Neural progenitor cell (in vitro differentiated cells): ENCODE data around the gene SPN. TPM values are rescaled to one million over a fixed set of nuclear protein-coding genes. Genes with fewer than 3 reads are reported as not detected.
"Not testable (repeated sequence)": the region's sequence is repeated elsewhere in the genome, so short reads cannot be mapped to it uniquely, and the experiment has no call there.

Source experiments
- DNase-seq: peaks from one replicate; pipeline ENCODE4 v3.0.0-alpha.2; 2016; ENCODE audit warnings: low spot score
- H2AFZ ChIP-seq: fragments of 200-600 bp; sonication (generic); replicated peaks from 2 replicates; pipeline ENCODE4 v1.6.1; 2016; ENCODE audit warnings: antibody characterized with exemption
- H3F3A ChIP-seq: fragments of 200-600 bp; sonication (generic); 2 replicates; pipeline ENCODE4 v1.6.1; 2016; ENCODE audit warnings: antibody characterized with exemption, low read depth
- H3K27ac ChIP-seq: fragments of 200-600 bp; sonication (generic); 2 replicates; pipeline ENCODE4 v1.5.1; 2016; ENCODE audit warnings: mild to moderate bottlenecking
- H3K27me3 ChIP-seq: fragments of 200-600 bp; sonication (generic); 2 replicates; pipeline ENCODE4 v1.6.1; 2016; ENCODE audit warnings: mild to moderate bottlenecking, moderate library complexity
- H3K36me3 ChIP-seq: fragments of 200-600 bp; sonication (generic); 2 replicates; pipeline ENCODE4 v1.5.1; 2016
- H3K4me1 ChIP-seq: fragments of 200-600 bp; sonication (generic); 2 replicates; pipeline ENCODE4 v1.6.1; 2016; ENCODE audit warnings: mixed run types
- H3K4me2 ChIP-seq: fragments of 200-600 bp; sonication (generic); 2 replicates; pipeline ENCODE4 v1.6.1; 2016
- H3K4me3 ChIP-seq: fragments of 200-600 bp; sonication (generic); 2 replicates; pipeline ENCODE4 v1.5.1; 2016
- H3K79me2 ChIP-seq: fragments of 200-600 bp; sonication (generic); 2 replicates; pipeline ENCODE4 v1.6.1; 2016; ENCODE audit warnings: low read depth
- H3K9ac ChIP-seq: fragments of 200-600 bp; sonication (generic); 2 replicates; pipeline ENCODE4 v1.6.1; 2016
- H3K9me3 ChIP-seq: fragments of 200-600 bp; sonication (generic); 2 replicates; pipeline ENCODE4 v1.5.1; 2016; ENCODE audit warnings: low read depth
- H4K20me1 ChIP-seq: fragments of 200-600 bp; sonication (generic); 2 replicates; pipeline ENCODE4 v1.6.1; 2016; ENCODE audit warnings: low read depth
- H3K27ac Mint-ChIP-seq: 3 replicates; pipeline ENCODE4 v1.8.0; 2021; ENCODE audit warnings: mixed read lengths
- H3K27me3 Mint-ChIP-seq: 2 replicates; pipeline ENCODE4 v1.8.0; 2022; ENCODE audit warnings: low read depth, mild to moderate bottlenecking, inconsistent platforms, moderate library complexity, mixed read lengths; ENCODE audit not compliant: insufficient read depth
- H3K36me3 Mint-ChIP-seq: 3 replicates; pipeline ENCODE4 v1.8.0; 2021; ENCODE audit warnings: mixed read lengths
- H3K4me1 Mint-ChIP-seq: 3 replicates; pipeline ENCODE4 v1.8.0; 2021; ENCODE audit warnings: mixed read lengths
- H3K4me3 Mint-ChIP-seq: 3 replicates; pipeline ENCODE4 v1.8.0; 2021; ENCODE audit warnings: mild to moderate bottlenecking, moderate library complexity, mixed read lengths
- H3K9me3 Mint-ChIP-seq: 3 replicates; pipeline ENCODE4 v1.8.0; 2020; ENCODE audit warnings: mixed read lengths
- total RNA-seq: library from RNA; depleted of rRNA; stranded (reverse); fragments of >200 nt; gene quantifications from 2 replicates; pipeline ENCODE4 v1.2.3, GENCODE V29; 2015; ENCODE audit warnings: low replicate concordance
- TF ChIP-seq, protein P1 (sequence below): fragments of 200-600 bp; sonication (generic); IDR thresholded peaks from 2 replicates; pipeline ENCODE4 v1.5.1; 2017; ENCODE audit warnings: antibody characterized with exemption, mild to moderate bottlenecking

The SPN gene
- total RNA-seq, 1 donor from 2014 or later = 0.02 TPM

GRCh38 chr16:29620591-29620990, 42.5 kb upstream of the SPN start:
- H3K27me3 Mint-ChIP-seq, H3K9ac ChIP-seq, H4K20me1 ChIP-seq, H3K27me3 ChIP-seq, H3K4me3 Mint-ChIP-seq, H3K27ac Mint-ChIP-seq, H3K27ac ChIP-seq, H3K9me3 Mint-ChIP-seq, H2AFZ ChIP-seq, H3K4me1 Mint-ChIP-seq, H3K4me2 ChIP-seq, H3K9me3 ChIP-seq, H3K4me1 ChIP-seq, H3K4me3 ChIP-seq, H3F3A ChIP-seq, H3K36me3 ChIP-seq, H3K79me2 ChIP-seq, H3K36me3 Mint-ChIP-seq: not testable (repeated sequence)
- TF ChIP-seq, protein P1, sequence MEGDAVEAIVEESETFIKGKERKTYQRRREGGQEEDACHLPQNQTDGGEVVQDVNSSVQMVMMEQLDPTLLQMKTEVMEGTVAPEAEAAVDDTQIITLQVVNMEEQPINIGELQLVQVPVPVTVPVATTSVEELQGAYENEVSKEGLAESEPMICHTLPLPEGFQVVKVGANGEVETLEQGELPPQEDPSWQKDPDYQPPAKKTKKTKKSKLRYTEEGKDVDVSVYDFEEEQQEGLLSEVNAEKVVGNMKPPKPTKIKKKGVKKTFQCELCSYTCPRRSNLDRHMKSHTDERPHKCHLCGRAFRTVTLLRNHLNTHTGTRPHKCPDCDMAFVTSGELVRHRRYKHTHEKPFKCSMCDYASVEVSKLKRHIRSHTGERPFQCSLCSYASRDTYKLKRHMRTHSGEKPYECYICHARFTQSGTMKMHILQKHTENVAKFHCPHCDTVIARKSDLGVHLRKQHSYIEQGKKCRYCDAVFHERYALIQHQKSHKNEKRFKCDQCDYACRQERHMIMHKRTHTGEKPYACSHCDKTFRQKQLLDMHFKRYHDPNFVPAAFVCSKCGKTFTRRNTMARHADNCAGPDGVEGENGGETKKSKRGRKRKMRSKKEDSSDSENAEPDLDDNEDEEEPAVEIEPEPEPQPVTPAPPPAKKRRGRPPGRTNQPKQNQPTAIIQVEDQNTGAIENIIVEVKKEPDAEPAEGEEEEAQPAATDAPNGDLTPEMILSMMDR = peak; percentile 49
- peak; percentile 46 for DNase-seq

GRCh38 chr16:29622738-29623137, 40.3 kb upstream of the SPN start:
- not testable (repeated sequence) for H3K4me1 ChIP-seq, H3K27ac Mint-ChIP-seq, H2AFZ ChIP-seq, DNase-seq, H3K36me3 Mint-ChIP-seq, H3K27me3 ChIP-seq, H3K9ac ChIP-seq, H3K9me3 ChIP-seq, H3K36me3 ChIP-seq, H3K4me3 ChIP-seq, H3K79me2 ChIP-seq, H3K4me2 ChIP-seq, H3F3A ChIP-seq, H3K27ac ChIP-seq, H3K9me3 Mint-ChIP-seq, H3K4me1 Mint-ChIP-seq, H3K4me3 Mint-ChIP-seq, H3K27me3 Mint-ChIP-seq, H4K20me1 ChIP-seq

- H3K4me3 Mint-ChIP-seq, H3K27me3 ChIP-seq, H3F3A ChIP-seq, H3K9ac ChIP-seq, H3K27me3 Mint-ChIP-seq, H3K4me1 Mint-ChIP-seq, H3K27ac ChIP-seq, DNase-seq, H3K4me1 ChIP-seq, H3K4me2 ChIP-seq, H3K36me3 Mint-ChIP-seq, H3K9me3 ChIP-seq, H4K20me1 ChIP-seq, H3K36me3 ChIP-seq, H3K4me3 ChIP-seq, H2AFZ ChIP-seq, H3K27ac Mint-ChIP-seq, H3K79me2 ChIP-seq, H3K9me3 Mint-ChIP-seq: not testable (repeated sequence)
These were observed 39.8 kb upstream of the SPN start for GRCh38 chr16:29623253-29623652.

DNA sequence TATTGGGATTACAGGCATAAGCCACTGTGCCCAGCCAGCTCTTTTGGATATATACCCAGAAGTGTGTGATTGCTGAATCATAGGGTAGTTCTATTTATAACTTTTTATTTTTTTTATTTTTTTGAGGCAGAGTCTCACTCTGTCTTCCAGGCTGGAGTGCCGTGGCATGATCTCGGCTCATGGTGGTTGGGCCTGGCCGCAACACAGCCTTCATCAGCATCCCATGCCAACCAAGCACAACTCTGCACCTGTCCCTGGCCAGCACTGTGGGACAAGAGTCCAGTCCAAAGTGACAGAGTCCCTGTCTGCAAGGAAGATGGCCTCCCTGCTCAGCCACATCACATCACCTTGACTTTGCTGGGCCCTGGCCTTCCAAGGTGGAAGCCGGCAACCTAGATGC, 37.9 kb upstream of the SPN start:
- H3K9me3 ChIP-seq, H3K27ac ChIP-seq, H3K4me1 ChIP-seq, H3K4me1 Mint-ChIP-seq, H3K4me3 Mint-ChIP-seq, H3K4me3 ChIP-seq, H3F3A ChIP-seq, H3K9me3 Mint-ChIP-seq, H3K4me2 ChIP-seq, H3K27me3 ChIP-seq, H3K27ac Mint-ChIP-seq, DNase-seq, H3K79me2 ChIP-seq, H3K36me3 Mint-ChIP-seq, H2AFZ ChIP-seq, H3K9ac ChIP-seq, H3K27me3 Mint-ChIP-seq, H4K20me1 ChIP-seq, H3K36me3 ChIP-seq: not testable (repeated sequence)

GRCh38 chr16:29626778-29627331, 36.2 kb upstream of the SPN start:
- not testable (repeated sequence) for H3K27ac ChIP-seq, H3K9me3 Mint-ChIP-seq, H3K4me3 Mint-ChIP-seq, H3K36me3 Mint-ChIP-seq, H3K4me2 ChIP-seq, H3F3A ChIP-seq, H3K36me3 ChIP-seq, H3K79me2 ChIP-seq, H3K27me3 Mint-ChIP-seq, H4K20me1 ChIP-seq, H3K27me3 ChIP-seq, H3K9me3 ChIP-seq, H3K4me3 ChIP-seq, H3K4me1 ChIP-seq, H3K4me1 Mint-ChIP-seq, H2AFZ ChIP-seq, H3K9ac ChIP-seq, H3K27ac Mint-ChIP-seq, DNase-seq

DNA sequence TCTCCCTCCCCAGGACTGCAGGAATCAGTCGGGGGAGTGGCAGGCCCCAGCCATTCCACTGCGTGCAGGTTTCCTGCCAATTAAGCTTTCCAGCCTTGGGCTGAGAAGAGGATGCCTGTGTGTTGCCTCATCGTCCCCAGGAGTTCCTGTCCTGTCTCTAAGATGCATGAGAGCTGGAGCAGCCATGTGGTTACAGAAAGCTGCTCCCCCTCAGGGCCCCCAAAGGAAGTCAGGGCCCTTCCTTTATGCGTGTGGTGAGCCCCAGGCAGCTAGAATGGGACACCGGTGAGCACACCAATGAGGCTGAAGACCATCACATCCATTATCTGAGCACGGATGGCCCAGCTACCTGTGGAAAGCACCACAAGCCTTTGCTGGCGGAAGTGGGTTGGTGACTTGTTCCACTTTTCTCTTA, 35.4 kb upstream of the SPN start:
- H3K27me3 Mint-ChIP-seq = not testable (repeated sequence)

DNA sequence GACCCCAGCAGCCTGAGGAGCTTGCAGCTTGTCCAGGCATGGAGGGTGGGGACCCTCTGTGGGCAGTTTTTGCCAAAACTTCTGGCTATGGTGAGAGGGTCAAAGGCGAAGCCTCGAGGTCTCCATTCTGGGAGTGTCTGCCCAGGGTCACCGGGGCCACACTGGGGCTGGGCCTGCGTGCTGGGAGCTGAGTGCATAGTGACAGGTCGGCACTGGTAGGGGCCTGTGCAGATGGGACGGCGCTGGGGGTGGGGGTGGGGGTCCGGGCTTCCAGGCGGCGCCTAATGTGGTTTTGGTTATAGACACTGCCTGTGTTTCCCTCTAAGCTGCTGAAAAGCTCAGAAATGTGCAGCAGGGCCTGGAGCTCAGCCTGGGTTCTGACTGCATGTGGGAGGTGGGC, 34.3 kb upstream of the SPN start:
- not testable (repeated sequence) for H3F3A ChIP-seq, H3K9ac ChIP-seq, H3K27ac ChIP-seq, H3K4me1 ChIP-seq, H3K9me3 ChIP-seq, H3K27me3 Mint-ChIP-seq, H3K4me3 Mint-ChIP-seq, H3K36me3 ChIP-seq, H3K4me3 ChIP-seq, DNase-seq, H3K4me1 Mint-ChIP-seq, H4K20me1 ChIP-seq, H3K79me2 ChIP-seq, H3K4me2 ChIP-seq, H3K27me3 ChIP-seq, H3K9me3 Mint-ChIP-seq, H3K36me3 Mint-ChIP-seq, H2AFZ ChIP-seq, H3K27ac Mint-ChIP-seq

More for the DNA sequence above, 35.4 kb upstream of the SPN start:
- H3K27ac Mint-ChIP-seq, H3K4me3 Mint-ChIP-seq, H3K27me3 ChIP-seq, H3K27ac ChIP-seq, H3K4me1 Mint-ChIP-seq, H3K4me1 ChIP-seq, H3K9ac ChIP-seq, H3K9me3 Mint-ChIP-seq, H3F3A ChIP-seq, H3K4me2 ChIP-seq, H2AFZ ChIP-seq, H3K9me3 ChIP-seq, H3K36me3 ChIP-seq, H3K4me3 ChIP-seq, H3K36me3 Mint-ChIP-seq, H4K20me1 ChIP-seq, H3K79me2 ChIP-seq, DNase-seq: not testable (repeated sequence)

DNA sequence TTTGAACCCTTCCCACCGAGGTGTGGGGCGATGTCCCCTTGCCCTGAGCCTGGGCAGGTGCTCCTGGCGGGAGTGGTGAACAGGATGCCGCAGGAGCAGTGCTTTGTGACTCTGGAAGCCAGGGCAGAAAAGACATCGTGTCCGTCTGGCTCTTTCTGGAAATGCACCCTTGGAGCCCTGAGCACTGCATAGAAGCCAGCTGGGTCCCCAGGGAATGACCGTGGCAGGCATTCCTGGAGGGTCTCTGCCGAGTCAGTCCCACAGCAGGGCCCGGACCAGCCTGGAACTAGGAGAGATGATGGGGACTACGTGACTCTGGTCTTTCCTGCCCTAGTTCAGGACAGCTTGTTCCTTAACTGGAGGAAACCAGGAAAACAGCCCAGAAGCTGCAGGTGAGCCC, 33.7 kb upstream of the SPN start:
- not testable (repeated sequence) for H3K4me3 Mint-ChIP-seq, H3K36me3 Mint-ChIP-seq, H3K4me2 ChIP-seq, DNase-seq, H3K4me1 ChIP-seq, H3K27me3 ChIP-seq, H3K27ac ChIP-seq, H3K79me2 ChIP-seq, H3F3A ChIP-seq, H3K9ac ChIP-seq, H3K9me3 ChIP-seq, H3K27me3 Mint-ChIP-seq, H3K4me3 ChIP-seq, H4K20me1 ChIP-seq, H3K27ac Mint-ChIP-seq, H3K4me1 Mint-ChIP-seq, H3K36me3 ChIP-seq, H3K9me3 Mint-ChIP-seq, H2AFZ ChIP-seq
